ENCODE measurements around the gene GNAQ. TPM values are rescaled to one million over a fixed set of nuclear protein-coding genes. Genes with fewer than 3 reads are reported as not detected.

Gene GNAQ
- total and polyA plus RNA-seq, 9 donors: 22.0 to 72.2 (median 53.1) TPM

DNA sequence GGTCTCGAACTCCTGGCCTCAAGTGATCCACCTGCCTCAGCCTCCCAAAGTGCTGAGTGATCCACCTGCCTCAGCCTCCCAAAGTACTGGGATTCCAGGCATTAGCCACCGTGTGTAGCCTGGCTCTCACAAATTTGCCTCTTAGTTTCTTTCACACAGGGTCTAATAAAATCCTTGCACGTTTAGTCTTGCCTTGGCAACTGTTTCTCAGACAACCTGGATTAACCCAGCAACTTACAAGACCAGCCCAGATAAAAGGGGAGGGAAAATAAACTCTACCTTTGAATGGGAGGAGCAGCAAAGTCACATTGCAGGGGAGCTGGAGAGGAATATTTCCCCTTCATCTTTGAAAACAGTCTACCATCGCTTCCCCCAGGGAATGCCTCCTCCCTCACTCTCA is 354.2 kb downstream of the GNAQ start:
- H3K27me3 ChIP-seq: no peaks in the 10 kb centered on the region
- H3K27ac ChIP-seq: no peak overlapping the region
- H3K36me3 ChIP-seq: no peaks in the 10 kb centered on the region
- DNase-seq: no peak
- H3K9me3 ChIP-seq: no peaks in the 10 kb centered on the region
- WGBS, 3 donors: 82 to 87% (median 82%) methylated on average over 4 of the region's 4 CpGs
- TF ChIP-seq, protein P1, sequence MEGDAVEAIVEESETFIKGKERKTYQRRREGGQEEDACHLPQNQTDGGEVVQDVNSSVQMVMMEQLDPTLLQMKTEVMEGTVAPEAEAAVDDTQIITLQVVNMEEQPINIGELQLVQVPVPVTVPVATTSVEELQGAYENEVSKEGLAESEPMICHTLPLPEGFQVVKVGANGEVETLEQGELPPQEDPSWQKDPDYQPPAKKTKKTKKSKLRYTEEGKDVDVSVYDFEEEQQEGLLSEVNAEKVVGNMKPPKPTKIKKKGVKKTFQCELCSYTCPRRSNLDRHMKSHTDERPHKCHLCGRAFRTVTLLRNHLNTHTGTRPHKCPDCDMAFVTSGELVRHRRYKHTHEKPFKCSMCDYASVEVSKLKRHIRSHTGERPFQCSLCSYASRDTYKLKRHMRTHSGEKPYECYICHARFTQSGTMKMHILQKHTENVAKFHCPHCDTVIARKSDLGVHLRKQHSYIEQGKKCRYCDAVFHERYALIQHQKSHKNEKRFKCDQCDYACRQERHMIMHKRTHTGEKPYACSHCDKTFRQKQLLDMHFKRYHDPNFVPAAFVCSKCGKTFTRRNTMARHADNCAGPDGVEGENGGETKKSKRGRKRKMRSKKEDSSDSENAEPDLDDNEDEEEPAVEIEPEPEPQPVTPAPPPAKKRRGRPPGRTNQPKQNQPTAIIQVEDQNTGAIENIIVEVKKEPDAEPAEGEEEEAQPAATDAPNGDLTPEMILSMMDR (IDR thresholded peaks at IDR 0.05): no peak
- TF ChIP-seq EP300 (IDR thresholded peaks at IDR 0.05): no peak
- TF ChIP-seq POLR2A (IDR thresholded peaks at IDR 0.05): no peak
- no peaks in the 10 kb centered on the region for H3K4me1 ChIP-seq (ENCODE audit: insufficient read depth)
- intact Hi-C loops (cut with DNase I): no loop called here
- no peak overlapping the region for H3K4me3 ChIP-seq

DNA sequence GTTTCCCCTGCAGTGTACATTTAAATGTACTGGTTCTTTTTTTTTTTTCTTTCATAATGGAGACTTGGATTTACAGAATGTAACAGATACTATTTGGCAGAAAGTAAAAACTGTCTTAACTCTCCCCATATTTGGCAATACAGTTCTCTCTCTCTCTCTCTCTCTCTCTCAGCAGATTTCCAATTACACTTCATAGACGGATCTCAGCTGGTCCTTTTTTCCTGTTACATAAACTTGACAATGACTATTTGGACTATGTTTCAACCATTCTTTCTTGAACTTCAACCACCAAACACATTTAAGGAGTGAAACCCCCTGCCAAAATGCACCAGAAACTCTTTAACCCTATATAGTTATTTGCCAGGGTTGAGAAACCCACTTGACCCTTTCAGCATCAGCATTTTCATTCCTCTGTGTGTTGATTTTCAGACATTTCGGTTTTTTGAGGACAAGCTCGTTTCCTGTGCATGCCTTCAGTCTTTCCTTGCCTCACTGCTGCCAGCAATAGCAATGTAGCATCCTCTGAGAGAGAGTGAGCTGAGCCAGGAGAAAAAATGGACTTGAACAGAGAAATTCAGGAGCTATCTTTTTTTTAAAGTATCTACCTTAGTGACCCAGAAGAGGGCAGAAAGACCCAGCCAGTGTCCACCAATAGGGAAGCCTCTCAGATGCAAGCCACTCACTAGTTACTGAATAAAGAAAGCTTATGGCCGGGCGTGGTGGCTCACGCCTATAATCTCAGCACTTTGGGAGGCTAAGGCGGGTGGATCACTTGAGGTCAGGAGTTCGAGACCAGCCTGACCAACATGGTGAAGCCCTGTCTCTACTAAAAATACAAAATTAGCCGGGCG is 357.4 kb downstream of the GNAQ start:
- intact Hi-C loops (cut with DNase I): no loop called here
- Histone ChIP-seq H3K27me3 (no peaks in the 10 kb centered on the region), H3K4me3 (no peak overlapping the region), H3K27ac (no peak overlapping the region), H3K36me3 (no peaks in the 10 kb centered on the region), H3K9me3 (no peaks in the 10 kb centered on the region), H3K4me1 (ENCODE audit: insufficient read depth) (no peaks in the 10 kb centered on the region)
- TF ChIP-seq EP300 (IDR thresholded peaks at IDR 0.05): no peak
- TF ChIP-seq POLR2A (IDR thresholded peaks at IDR 0.05): no peak
- TF ChIP-seq, protein P1 (IDR thresholded peaks at IDR 0.05): no peak
- 71 to 74% (median 72%) methylated on average over 10 of the region's 10 CpGs for WGBS, 3 donors
- DNase-seq: no peak

DNA sequence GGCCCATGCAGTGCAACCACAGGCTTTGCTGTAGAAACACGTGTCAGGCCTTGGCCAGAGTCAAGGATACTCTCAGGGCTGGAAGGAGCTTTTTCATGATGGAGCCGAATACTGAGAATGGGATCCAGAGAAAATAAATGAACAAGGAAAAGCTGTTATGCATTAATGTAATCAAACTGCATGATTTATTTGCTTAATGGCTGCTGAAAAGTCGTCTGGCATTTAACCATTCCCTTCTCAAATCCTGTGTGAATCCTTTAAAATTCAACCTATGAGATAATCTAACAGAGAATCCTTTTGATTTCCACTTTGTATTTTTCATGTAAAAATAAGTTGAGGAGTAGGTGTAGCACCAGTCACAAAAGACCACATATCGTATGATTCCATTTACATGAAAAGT is 359.4 kb downstream of the GNAQ start:
- H3K27me3 ChIP-seq: no peaks in the 10 kb centered on the region
- no peak overlapping the region for H3K27ac ChIP-seq
- H3K36me3 ChIP-seq: no peaks in the 10 kb centered on the region
- WGBS, 3 donors: 63 to 77% (median 76%) methylated on average over 4 of the region's 4 CpGs
- no peak overlapping the region for H3K4me3 ChIP-seq
- no peaks in the 10 kb centered on the region for H3K4me1 ChIP-seq (ENCODE audit: insufficient read depth)
- no peak for DNase-seq
- TF ChIP-seq, protein P1 (IDR thresholded peaks at IDR 0.05): no peak
- TF ChIP-seq EP300 (IDR thresholded peaks at IDR 0.05): no peak
- intact Hi-C loops (cut with DNase I): no loop called here
- no peaks in the 10 kb centered on the region for H3K9me3 ChIP-seq

DNA sequence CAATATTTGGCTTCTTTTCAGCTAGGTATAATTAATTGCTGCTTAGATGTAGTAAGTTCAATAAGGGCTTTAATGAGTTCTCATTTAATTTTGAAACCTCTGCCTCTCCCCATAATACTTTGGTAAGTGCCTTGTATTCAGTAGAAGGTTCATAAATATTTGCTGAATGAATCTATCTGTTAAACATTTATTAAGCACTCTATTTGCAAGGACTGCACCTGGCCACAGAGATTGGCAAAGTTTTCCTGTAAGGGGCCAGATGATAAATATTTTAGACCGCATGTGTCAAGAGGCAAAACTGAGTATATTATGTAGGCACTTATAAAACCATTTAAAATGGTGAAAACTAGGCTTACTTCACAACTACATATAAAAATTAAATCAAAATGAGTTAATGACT is 364.5 kb downstream of the GNAQ start:
- WGBS, 3 donors: 91 to 99% (median 98%) methylated on average over 1 of the region's 1 CpG
- DNase-seq: no peak
- no peaks in the 10 kb centered on the region for H3K4me1 ChIP-seq (ENCODE audit: insufficient read depth)
- no peak overlapping the region for H3K27ac ChIP-seq
- H3K27me3 ChIP-seq: no peaks in the 10 kb centered on the region
- H3K9me3 ChIP-seq: no peaks in the 10 kb centered on the region
- no peaks in the 10 kb centered on the region for H3K36me3 ChIP-seq
- no peak for TF ChIP-seq EP300 (IDR thresholded peaks at IDR 0.05)
- TF ChIP-seq, protein P1 (IDR thresholded peaks at IDR 0.05): no peak
- TF ChIP-seq POLR2A (IDR thresholded peaks at IDR 0.05): no peak
- intact Hi-C loops (cut with DNase I): no loop called here
- H3K4me3 ChIP-seq: no peak overlapping the region

Other genes starting within 250 kb of the GNAQ start
- gene CEP78, start 204.3 kb upstream of the GNAQ start, total RNA-seq: 10 to 100 TPM; 13.7 to 25.6 (median 16.3) TPM
- gene CEP78, start 204.3 kb upstream of the GNAQ start, polyA plus RNA-seq: 10 to 100 TPM in 1 of 2 donors, 1 to 10 TPM in 1; 6.1 to 10.5 TPM